A673 (cell line): ENCODE data around the gene MTHFD2L. TPM values are rescaled to one million over a fixed set of nuclear protein-coding genes. Genes with fewer than 3 reads are reported as not detected.

ENCODE experiments used
- BruUV-seq: library from RNA; stranded (reverse); fragments of 400-500 nt; replicated peaks from 2 replicates; lab custom pipeline; 2021; lab: Mats Ljungman, UMichigan
- CTCF ChIA-PET: fragments of 300-600 bp; sonication (Branson Sonifier 250); formaldehyde crosslinking; loops from one replicate; lab custom pipeline; 2022; ENCODE audit warnings: antibody characterized with exemption; lab: Charles Lee
- POLR2A ChIA-PET: fragments of 300-600 bp; sonication (Branson Sonifier 250); formaldehyde crosslinking; loops from one replicate; lab custom pipeline; 2022; ENCODE audit warnings: antibody characterized with exemption; ENCODE audit not compliant: low non-redundant PET; lab: Charles Lee
- DNase-seq: peaks from one replicate; pipeline ENCODE4 v3.0.0-alpha.2; 2015; ENCODE audit warnings: low spot score
- H3K27ac ChIP-seq: fragments of 200-600 bp; sonication (generic); 2 replicates; pipeline ENCODE4 v1.5.1; 2016; ENCODE audit warnings: mixed run types, low read depth, mild to moderate bottlenecking, mixed read lengths, antibody characterized with exemption, low read length; ENCODE audit not compliant: poor library complexity, severe bottlenecking
- H3K27me3 ChIP-seq: fragments of 200-600 bp; sonication (generic); replicated peaks from 2 replicates; pipeline ENCODE4 v1.6.1; 2017; ENCODE audit warnings: mixed run types, low read depth, mild to moderate bottlenecking, mixed read lengths, antibody characterized with exemption, low read length; ENCODE audit not compliant: insufficient read depth, poor library complexity
- H3K36me3 ChIP-seq: fragments of 200-600 bp; sonication (generic); 2 replicates; pipeline ENCODE4 v1.6.1; 2016; ENCODE audit warnings: mixed run types, mild to moderate bottlenecking, mixed read lengths, antibody characterized with exemption, low read length; ENCODE audit not compliant: insufficient read depth, poor library complexity, severe bottlenecking
- H3K4me1 ChIP-seq: fragments of 200-600 bp; sonication (generic); 2 replicates; pipeline ENCODE4 v1.6.1; 2017; ENCODE audit warnings: mixed run types, mild to moderate bottlenecking, mixed read lengths, antibody characterized with exemption, low read length; ENCODE audit not compliant: insufficient read depth, poor library complexity, severe bottlenecking
- H3K4me3 ChIP-seq: fragments of 200-600 bp; sonication (generic); 2 replicates; pipeline ENCODE4 v1.5.1; 2016; ENCODE audit warnings: low read depth, mixed run types, mild to moderate bottlenecking, mixed read lengths, low read length; ENCODE audit not compliant: poor library complexity, severe bottlenecking
- H3K9me3 ChIP-seq: fragments of 200-600 bp; sonication (generic); 2 replicates; pipeline ENCODE4 v1.6.1; 2016; ENCODE audit warnings: mixed run types, low read depth, mild to moderate bottlenecking, mixed read lengths, antibody characterized with exemption, low read length; ENCODE audit not compliant: poor library complexity, severe bottlenecking
- EZH2 ChIP-seq: fragments of 200-600 bp; sonication (generic); IDR thresholded peaks from 2 replicates; pipeline ENCODE4 v1.6.1; 2017; ENCODE audit warnings: borderline replicate concordance, low read depth, mild to moderate bottlenecking, mixed read lengths, antibody characterized with exemption, low read length; ENCODE audit not compliant: poor library complexity, severe bottlenecking
- intact Hi-C: fragments of 100-400 bp; cut with micrococcal nuclease; formaldehyde crosslinking; loops from one replicate; pipeline ENCODE4 v1.10.0; 2022; ENCODE audit not compliant: unreplicated experiment
- total RNA-seq: library from RNA; stranded (reverse); gene quantifications from 2 replicates; pipeline ENCODE4 v1.2.3, GENCODE V29; 2021
- TF ChIP-seq, protein P1 (sequence below): fragments of 300-800, 200-600 bp; sonication (generic); conservative IDR thresholded peaks from 2 replicates; pipeline ENCODE4 v1.5.1; 2017; ENCODE audit warnings: low read depth, mild to moderate bottlenecking, antibody characterized with exemption, low read length, moderate library complexity, mixed read lengths

MTHFD2L gene
- total RNA-seq, 1 experiment from 2014 or later = 11.4 TPM

DNA sequence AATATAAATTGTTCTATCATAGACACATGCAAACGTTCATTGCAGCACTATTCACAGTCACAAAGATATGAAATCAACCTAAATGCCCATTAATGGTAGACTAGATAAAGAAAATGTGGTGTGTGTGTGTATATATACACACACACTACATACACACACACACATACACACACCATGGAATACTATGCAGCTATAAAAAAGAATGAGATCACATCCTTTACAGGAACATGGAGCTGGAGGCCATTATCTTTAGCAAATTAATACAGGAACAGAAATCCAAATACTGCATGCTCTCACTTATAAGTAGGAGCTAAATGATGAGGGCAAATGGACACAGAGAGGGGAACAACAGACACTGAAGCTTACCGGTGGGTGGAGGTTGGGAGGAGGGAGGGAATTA lies 65.2 kb downstream of the MTHFD2L start:
- no peak overlapping the region for H3K4me3 ChIP-seq
- no peaks in the 10 kb centered on the region for H3K9me3 ChIP-seq
- DNase-seq = no peak
- TF ChIP-seq, protein P1, sequence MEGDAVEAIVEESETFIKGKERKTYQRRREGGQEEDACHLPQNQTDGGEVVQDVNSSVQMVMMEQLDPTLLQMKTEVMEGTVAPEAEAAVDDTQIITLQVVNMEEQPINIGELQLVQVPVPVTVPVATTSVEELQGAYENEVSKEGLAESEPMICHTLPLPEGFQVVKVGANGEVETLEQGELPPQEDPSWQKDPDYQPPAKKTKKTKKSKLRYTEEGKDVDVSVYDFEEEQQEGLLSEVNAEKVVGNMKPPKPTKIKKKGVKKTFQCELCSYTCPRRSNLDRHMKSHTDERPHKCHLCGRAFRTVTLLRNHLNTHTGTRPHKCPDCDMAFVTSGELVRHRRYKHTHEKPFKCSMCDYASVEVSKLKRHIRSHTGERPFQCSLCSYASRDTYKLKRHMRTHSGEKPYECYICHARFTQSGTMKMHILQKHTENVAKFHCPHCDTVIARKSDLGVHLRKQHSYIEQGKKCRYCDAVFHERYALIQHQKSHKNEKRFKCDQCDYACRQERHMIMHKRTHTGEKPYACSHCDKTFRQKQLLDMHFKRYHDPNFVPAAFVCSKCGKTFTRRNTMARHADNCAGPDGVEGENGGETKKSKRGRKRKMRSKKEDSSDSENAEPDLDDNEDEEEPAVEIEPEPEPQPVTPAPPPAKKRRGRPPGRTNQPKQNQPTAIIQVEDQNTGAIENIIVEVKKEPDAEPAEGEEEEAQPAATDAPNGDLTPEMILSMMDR = no peak
- no peak for TF ChIP-seq EZH2
- CTCF ChIA-PET = no interaction called here
- H3K4me1 ChIP-seq = no peaks in the 10 kb centered on the region
- no peaks in the 10 kb centered on the region for H3K36me3 ChIP-seq
- intact Hi-C loops = no loop called here
- no peaks in the 10 kb centered on the region for H3K27me3 ChIP-seq
- H3K27ac ChIP-seq = no peak overlapping the region
- POLR2A ChIA-PET = no interaction called here
- BruUV-seq = no TSS peak

DNA sequence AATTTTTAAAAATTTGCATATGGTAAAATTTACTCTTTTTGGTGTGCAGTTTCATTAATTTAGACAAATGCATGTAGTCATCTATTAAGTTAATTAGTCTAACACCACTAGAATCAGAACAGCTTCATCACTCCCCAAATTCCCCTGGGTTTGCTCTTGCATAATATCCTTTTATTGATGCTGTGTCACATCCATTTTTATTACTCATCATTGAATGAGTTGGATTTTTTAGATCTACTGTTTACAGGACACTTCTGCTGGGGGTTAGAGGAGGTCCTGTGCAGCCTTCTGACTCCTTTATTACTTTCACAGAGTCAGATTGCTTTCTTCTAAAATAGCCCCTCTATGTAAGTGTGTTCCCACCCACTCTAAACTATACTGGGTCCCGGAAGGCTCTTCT lies 65.9 kb downstream of the MTHFD2L start:
- TF ChIP-seq EZH2 = no peak
- TF ChIP-seq, protein P1 = no peak
- BruUV-seq = no TSS peak
- H3K4me1 ChIP-seq = no peaks in the 10 kb centered on the region
- H3K27me3 ChIP-seq = no peaks in the 10 kb centered on the region
- POLR2A ChIA-PET = no interaction called here
- no peaks in the 10 kb centered on the region for H3K36me3 ChIP-seq
- intact Hi-C loops = no loop called here
- no peak overlapping the region for H3K27ac ChIP-seq
- CTCF ChIA-PET = no interaction called here
- no peaks in the 10 kb centered on the region for H3K9me3 ChIP-seq
- DNase-seq = peak; percentile 45
- H3K4me3 ChIP-seq = no peak overlapping the region

DNA sequence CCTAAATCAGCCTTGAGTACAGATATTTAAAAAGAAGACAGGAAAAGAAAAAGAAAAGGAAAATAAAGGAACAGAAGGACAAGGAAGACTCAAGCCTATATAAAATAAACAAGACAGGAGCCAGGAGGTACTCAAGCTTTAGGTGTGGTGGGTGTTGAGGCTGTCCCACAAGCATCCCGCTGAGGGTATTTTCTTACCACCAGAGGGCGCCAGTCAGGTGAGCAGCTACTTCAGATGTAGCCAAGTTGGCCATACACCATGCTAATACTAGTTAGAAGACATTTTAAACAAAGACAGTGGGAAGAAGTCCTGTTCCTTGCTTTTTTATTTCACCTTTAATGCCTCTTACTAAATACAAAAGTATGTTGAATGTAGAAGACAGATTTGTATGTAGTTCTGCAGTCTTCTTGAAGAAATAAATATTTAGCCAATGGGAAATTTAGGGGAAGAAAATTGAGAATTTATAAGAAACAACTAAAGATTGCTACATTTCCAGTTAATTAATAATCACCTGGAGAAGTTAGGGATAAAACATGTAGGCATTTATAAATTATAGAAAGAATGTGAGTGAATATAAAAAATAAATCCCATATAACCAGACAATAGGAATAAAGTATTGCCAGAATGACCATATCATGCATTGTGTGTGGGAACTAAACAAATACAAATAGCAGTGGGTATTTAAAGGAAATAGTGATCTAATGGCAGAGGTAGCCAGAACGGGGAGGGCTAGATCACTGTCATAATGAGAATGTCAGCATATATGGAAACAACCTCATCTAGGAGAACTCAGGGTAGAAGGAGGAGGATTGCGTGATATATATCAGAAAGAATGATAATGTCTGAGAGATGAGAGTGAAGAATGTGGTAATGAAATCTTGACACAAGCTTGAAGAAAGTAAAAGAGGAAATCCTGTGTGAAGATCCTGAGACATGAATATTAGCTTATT lies 71.0 kb downstream of the MTHFD2L start:
- H3K27me3 ChIP-seq = no peaks in the 10 kb centered on the region
- no peak overlapping the region for H3K27ac ChIP-seq
- TF ChIP-seq EZH2 = no peak
- TF ChIP-seq, protein P1 = peak; percentile 74
- H3K9me3 ChIP-seq = no peaks in the 10 kb centered on the region
- peak; percentile 70 for DNase-seq
- CTCF ChIA-PET = interaction anchor here (1.2 kb wide), 1 partner anchor 11 kb away, joined by 5 read pairs; no protein-coding TSS in a partner anchor
- H3K4me1 ChIP-seq = peaks cover 9% of the 10 kb centered on the region
- H3K36me3 ChIP-seq = no peaks in the 10 kb centered on the region
- intact Hi-C loops = loop anchor here (1.0 kb wide), 1 partner anchor 82 kb away; no protein-coding TSS in a partner anchor
- H3K4me3 ChIP-seq = no peak overlapping the region
- POLR2A ChIA-PET = no interaction called here
- BruUV-seq = no TSS peak
